ENCODE measurements around the gene VCAN.

Gene VCAN

DNA sequence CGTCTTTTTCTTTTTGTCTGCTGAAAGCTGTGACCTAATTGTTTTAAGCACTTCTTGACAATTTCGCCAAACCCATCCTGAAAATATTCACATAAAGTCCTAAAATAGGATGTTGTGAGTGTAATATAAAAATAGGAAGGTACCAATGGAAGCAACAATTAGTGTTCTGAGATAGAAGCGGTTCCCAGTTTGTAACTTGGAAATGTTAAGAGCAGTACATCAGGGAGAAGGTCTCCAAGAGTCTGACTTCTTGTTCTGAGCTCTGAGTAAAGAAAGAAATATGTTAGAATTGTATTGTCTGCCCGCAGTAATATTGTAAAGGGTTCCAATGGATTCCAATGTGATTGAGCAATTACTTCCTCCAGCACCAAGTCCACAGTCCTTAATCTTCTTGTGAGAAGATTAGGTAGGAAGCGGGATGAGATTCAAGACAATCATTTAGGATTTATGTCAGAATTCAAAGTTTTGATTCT, 3.9 kb downstream of the VCAN start:
- Histone ChIP-seq H3K9me3 (peaks cover 39% of the 10 kb centered on the region), H3K4me3 (no peak overlapping the region), H3K27ac (no peak overlapping the region), H3K4me1 (no peaks in the 10 kb centered on the region), H3K4me2 (no peak overlapping the region), H3K36me3 (no peaks in the 10 kb centered on the region), H3K27me3 (peaks cover 14% of the 10 kb centered on the region), H4K20me1 (no peaks in the 10 kb centered on the region), H3K9ac (no peak overlapping the region)
- no peak for TF ChIP-seq Cebpa-rat (IDR thresholded peaks at IDR 0.05)

GRCh38 chr5:83475935-83476814, 4.6 kb downstream of the VCAN start:
- H3K36me3 ChIP-seq = no peaks in the 10 kb centered on the region
- peaks cover 39% of the 10 kb centered on the region for H3K9me3 ChIP-seq
- H3K4me2 ChIP-seq = no peak overlapping the region
- no peak for TF ChIP-seq Cebpa-rat (IDR thresholded peaks at IDR 0.05)
- H3K4me3 ChIP-seq = no peak overlapping the region
- H3K27me3 ChIP-seq = peaks cover 14% of the 10 kb centered on the region; the same call in 1 of the 2 replicates
- no peaks in the 10 kb centered on the region for H3K4me1 ChIP-seq
- no peaks in the 10 kb centered on the region for H4K20me1 ChIP-seq
- no peak overlapping the region for H3K27ac ChIP-seq
- H3K9ac ChIP-seq = no peak overlapping the region

GRCh38 chr5:83482961-83483360, 11.4 kb downstream of the VCAN start:
- H3K4me1 ChIP-seq = no peaks in the 10 kb centered on the region
- H3K9me3 ChIP-seq = no peaks in the 10 kb centered on the region
- no peak overlapping the region for H3K4me2 ChIP-seq
- TF ChIP-seq Cebpa-rat (IDR thresholded peaks at IDR 0.05) = no peak
- H3K27me3 ChIP-seq = no peaks in the 10 kb centered on the region
- H3K36me3 ChIP-seq = no peaks in the 10 kb centered on the region
- no peaks in the 10 kb centered on the region for H4K20me1 ChIP-seq
- H3K9ac ChIP-seq = no peak overlapping the region
- H3K4me3 ChIP-seq = no peak overlapping the region
- no peak overlapping the region for H3K27ac ChIP-seq

DNA sequence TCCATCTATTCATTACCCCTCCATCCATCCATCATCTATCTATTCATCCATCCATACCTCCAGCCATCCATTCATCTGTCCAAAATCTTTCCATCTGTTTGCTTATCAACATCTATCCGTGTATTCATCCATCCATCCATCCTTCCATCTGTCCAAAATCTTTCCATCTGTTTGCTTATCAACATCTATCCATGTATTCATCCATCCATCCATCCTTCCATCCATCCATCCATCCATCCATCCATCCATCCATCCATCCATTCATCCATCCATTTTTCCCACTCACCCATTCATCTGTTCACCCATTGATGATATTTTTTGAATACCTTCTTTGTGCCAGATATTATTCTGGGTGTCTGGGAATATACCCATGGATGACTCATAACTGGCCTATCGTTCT, 12.8 kb downstream of the VCAN start:
- Histone ChIP-seq H3K9ac (no peak overlapping the region), H3K27me3 (no peaks in the 10 kb centered on the region), H3K9me3 (no peaks in the 10 kb centered on the region), H3K36me3 (no peaks in the 10 kb centered on the region), H3K4me2 (no peak overlapping the region), H3K27ac (no peak overlapping the region), H3K4me1 (no peaks in the 10 kb centered on the region), H4K20me1 (no peaks in the 10 kb centered on the region), H3K4me3 (no peak overlapping the region)
- TF ChIP-seq Cebpa-rat (IDR thresholded peaks at IDR 0.05) = no peak

DNA sequence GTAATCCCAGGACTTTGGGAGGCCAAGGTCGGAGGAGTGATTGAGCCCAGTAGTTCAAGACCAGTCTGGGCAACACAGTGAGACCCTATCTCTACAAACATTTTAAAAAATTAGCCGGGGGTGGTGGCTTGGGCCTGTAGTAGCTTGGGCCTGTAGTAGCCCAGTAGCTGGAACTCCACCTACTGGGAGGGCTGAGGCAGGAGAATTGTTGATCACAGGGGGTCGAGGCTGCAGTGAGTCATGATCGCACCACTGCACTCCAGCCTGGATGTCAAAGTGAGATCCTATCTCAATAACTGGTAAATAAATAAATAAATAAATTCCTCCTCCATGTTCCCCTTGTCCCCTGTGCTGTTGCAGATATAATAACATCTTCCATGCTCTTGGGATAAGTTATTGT, 14.3 kb downstream of the VCAN start:
- no peak overlapping the region for H3K27ac ChIP-seq
- no peak overlapping the region for H3K4me2 ChIP-seq
- H3K4me1 ChIP-seq = no peaks in the 10 kb centered on the region
- no peak overlapping the region for H3K9ac ChIP-seq
- H3K27me3 ChIP-seq = no peaks in the 10 kb centered on the region
- TF ChIP-seq Cebpa-rat (IDR thresholded peaks at IDR 0.05) = no peak
- H3K4me3 ChIP-seq = no peak overlapping the region
- H4K20me1 ChIP-seq = no peaks in the 10 kb centered on the region
- no peaks in the 10 kb centered on the region for H3K36me3 ChIP-seq
- H3K9me3 ChIP-seq = no peaks in the 10 kb centered on the region

DNA sequence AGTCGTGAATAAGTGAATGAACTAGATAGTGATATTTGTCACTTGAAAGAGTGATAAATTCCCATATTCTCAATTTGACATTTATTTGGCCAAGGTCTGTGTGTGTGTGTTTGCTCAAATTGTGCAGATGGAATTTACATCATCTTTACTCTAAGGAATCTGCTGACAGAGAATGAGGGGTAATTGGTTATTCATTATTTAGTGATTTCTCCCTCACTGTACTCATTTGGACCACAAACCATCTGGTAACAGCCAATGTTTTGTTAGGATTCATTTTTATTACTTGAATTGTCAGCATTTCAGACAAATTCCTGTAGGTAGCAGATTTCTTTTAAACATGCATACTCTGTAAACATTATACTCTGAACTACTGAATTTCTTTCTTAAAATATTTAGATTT, 15.6 kb downstream of the VCAN start:
- no peak for TF ChIP-seq Cebpa-rat (IDR thresholded peaks at IDR 0.05)

DNA sequence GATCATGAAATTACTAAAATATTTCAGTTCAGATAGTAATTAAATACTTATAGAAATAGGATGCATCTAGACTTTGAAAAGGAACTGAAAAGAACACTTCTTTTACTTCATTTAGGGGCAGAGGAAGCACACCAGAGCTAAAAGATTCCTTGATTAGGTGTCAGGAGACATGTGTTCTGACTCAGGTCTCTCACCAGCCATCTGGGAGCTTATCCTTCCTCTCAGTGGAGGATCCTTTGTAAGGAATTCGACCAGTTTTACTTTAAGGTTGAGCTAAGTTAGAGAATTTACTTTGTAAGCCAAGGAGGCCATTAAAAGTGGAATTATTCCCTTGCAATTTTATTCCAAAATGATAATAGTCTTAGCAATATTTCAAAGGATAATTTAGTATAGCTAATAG, 16.7 kb downstream of the VCAN start:
- Histone ChIP-seq H3K36me3 (no peaks in the 10 kb centered on the region), H3K4me3 (no peak overlapping the region), H3K27ac (no peak overlapping the region), H3K9ac (no peak overlapping the region), H3K9me3 (no peaks in the 10 kb centered on the region), H4K20me1 (no peaks in the 10 kb centered on the region), H3K4me1 (no peaks in the 10 kb centered on the region), H3K27me3 (no peaks in the 10 kb centered on the region), H3K4me2 (no peak overlapping the region)
- TF ChIP-seq Cebpa-rat (IDR thresholded peaks at IDR 0.05) = no peak

More for the DNA sequence above, 15.6 kb downstream of the VCAN start:
- Histone ChIP-seq H3K4me3 (no peak overlapping the region), H3K9me3 (no peaks in the 10 kb centered on the region), H4K20me1 (no peaks in the 10 kb centered on the region), H3K36me3 (no peaks in the 10 kb centered on the region), H3K9ac (no peak overlapping the region), H3K27ac (no peak overlapping the region), H3K4me2 (no peak overlapping the region), H3K4me1 (no peaks in the 10 kb centered on the region), H3K27me3 (no peaks in the 10 kb centered on the region)

DNA sequence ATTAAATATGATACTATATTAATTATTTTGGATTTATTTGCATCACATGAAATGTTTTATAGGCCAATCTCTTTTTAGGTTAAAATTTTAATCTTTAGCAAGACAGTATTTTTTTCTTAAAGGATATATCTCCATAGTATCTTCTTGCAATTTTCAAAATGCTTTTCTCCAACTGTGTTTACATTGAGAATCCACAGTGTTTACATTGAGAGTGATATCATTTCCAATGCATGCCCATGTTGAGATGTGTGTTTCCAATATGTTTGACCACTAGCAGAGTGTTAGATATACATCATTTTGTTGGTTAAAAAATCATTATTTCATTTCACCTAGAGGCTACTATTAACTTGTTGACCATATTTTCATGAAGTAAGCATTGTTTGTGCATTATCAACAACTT, 17.3 kb downstream of the VCAN start:
- Histone ChIP-seq H3K36me3 (no peaks in the 10 kb centered on the region), H3K4me2 (no peak overlapping the region), H3K27me3 (no peaks in the 10 kb centered on the region), H3K27ac (no peak overlapping the region), H3K9me3 (no peaks in the 10 kb centered on the region), H3K4me3 (no peak overlapping the region), H3K4me1 (no peaks in the 10 kb centered on the region), H4K20me1 (no peaks in the 10 kb centered on the region), H3K9ac (no peak overlapping the region)
- TF ChIP-seq Cebpa-rat (IDR thresholded peaks at IDR 0.05) = no peak

- no peak overlapping the region for H3K27ac ChIP-seq
- H3K9ac ChIP-seq = no peak overlapping the region
- no peaks in the 10 kb centered on the region for H3K36me3 ChIP-seq
- H3K27me3 ChIP-seq = no peaks in the 10 kb centered on the region
- no peaks in the 10 kb centered on the region for H3K4me1 ChIP-seq
- no peak for TF ChIP-seq Cebpa-rat (IDR thresholded peaks at IDR 0.05)
- no peak overlapping the region for H3K4me2 ChIP-seq
- no peak overlapping the region for H3K4me3 ChIP-seq
- H4K20me1 ChIP-seq = no peaks in the 10 kb centered on the region
- H3K9me3 ChIP-seq = no peaks in the 10 kb centered on the region
Measured at GRCh38 chr5:83490203-83490602, 18.7 kb downstream of the VCAN start.

GRCh38 chr5:83492331-83492730, 20.8 kb downstream of the VCAN start:
- Histone ChIP-seq H3K27ac (no peak overlapping the region), H3K9ac (no peak overlapping the region), H3K4me3 (no peak overlapping the region), H3K36me3 (no peaks in the 10 kb centered on the region), H3K4me1 (no peaks in the 10 kb centered on the region), H3K27me3 (no peaks in the 10 kb centered on the region), H3K4me2 (no peak overlapping the region), H3K9me3 (no peaks in the 10 kb centered on the region), H4K20me1 (no peaks in the 10 kb centered on the region)
- no peak for TF ChIP-seq Cebpa-rat (IDR thresholded peaks at IDR 0.05)

Data from BLaER1 (cell line).